ENCODE data around the gene RASAL2.

The RASAL2 gene

DNA sequence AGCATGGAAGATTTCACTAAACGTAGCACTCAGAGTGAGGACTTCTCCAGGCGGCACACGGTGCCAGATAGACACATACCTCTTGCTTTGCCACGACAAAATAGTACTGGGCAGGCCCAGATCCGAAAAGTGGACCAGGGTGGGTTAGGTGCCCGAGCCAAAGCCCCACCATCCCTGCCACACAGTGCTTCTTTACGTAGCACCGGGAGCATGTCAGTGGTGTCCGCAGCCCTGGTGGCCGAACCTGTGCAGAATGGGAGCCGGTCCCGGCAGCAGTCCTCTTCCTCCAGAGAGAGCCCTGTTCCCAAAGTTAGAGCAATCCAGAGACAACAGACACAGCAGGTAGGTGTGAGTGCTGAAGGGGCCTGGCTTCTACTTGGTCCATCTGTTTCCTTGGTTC is 364.3 kb downstream of the RASAL2 start:
- no peak for DNase-seq (ENCODE audit: low spot score)

DNA sequence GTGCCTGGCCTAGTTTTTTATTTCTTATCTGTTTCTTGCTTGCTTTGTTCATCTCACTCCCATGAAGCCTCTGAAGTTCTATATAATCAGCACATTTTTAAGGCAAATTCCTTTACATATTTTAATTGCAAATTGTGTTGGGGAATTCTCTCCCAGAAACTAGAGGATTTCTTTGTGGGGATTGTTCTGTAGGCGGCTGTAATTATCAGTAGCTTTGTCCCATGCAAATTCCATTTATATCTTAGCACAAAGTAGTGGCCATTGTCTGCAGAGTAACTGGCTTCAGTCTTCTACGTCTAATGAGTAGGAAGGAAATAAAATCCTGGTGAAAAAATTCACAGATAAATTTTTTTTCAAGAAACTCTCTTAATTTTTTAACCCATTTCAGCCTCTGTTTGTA is 367.2 kb downstream of the RASAL2 start:
- no peak for DNase-seq (ENCODE audit: low spot score)

DNA sequence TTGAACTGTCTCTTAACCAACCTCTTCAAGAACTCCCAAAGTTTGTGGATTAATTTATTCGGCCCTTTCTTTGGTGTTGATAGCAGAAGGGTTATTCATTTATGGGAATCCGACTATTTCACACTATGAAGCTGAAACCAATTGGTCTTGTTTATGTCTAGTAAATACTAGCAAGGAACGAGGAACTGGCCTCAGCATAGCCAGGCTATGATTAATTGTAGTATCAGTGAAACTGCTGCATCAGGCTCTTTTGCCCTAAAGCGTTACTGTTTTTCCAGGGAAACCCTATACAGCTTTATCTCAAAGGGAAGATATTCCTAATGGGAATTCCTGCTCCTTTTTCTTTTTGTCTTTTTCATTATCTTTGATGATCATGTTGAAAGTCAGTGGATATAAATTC is 367.8 kb downstream of the RASAL2 start:
- DNase-seq (ENCODE audit: low spot score): no peak

DNA sequence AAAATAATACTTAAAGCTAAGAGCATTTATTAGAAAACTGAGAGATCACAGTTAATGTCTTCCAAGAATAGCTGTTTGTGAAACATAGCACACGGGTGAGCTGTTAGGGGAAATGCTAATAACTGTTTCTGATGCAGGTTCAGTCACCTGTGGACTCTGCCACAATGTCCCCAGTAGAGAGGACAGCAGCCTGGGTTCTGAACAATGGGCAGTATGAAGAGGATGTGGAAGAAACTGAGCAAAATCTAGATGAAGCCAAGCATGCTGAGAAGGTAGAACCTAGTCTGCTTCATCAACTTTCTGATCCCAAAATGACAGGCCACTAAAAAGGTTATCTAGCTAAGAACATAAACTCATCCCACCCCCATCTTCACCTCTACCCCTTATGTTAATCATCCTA is 370.2 kb downstream of the RASAL2 start:
- DNase-seq (ENCODE audit: low spot score): no peak

DNA sequence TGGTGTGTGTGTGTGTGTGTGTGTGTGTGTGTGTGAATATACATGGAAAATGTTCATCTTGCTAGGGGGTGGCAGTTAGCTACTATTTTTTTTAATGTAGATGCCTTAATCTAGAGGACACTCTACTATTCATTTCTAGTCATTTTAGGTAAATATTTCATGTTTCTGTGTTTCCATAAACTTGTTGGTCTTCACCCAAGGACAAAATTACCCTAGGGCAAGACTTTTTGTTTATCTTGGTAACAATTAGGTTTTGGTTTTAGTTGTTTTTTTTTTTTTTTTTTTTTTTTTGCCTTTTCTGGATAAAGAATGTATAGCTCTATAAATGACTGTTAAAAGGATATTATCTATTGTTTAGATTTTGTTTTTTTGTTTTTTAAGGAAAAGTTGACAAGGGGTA is 370.7 kb downstream of the RASAL2 start:
- no peak for DNase-seq (ENCODE audit: low spot score)

- DNase-seq (ENCODE audit: low spot score): no peak
Measured at GRCh38 chr1:178465011-178465410, 371.1 kb downstream of the RASAL2 start.

DNA sequence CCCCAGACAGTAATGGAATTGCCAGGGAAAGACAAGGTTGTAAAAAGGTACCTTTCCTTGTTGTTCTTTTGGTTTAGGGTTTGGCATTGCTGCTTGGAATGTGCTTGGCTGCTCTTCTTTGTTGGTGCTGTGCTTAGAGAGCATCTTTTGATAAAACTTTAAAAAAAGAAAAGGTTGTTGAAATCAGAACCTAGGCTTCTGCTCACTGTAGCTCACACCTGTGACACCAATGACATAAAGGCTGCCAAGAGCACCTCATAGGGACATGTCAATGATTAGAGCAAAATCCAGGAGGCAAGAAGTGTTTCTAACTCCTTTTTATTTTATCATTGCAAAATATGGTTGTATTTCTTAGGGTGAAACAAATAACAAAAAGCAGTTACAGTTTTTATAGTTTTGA is 373.9 kb downstream of the RASAL2 start:
- no peak for DNase-seq (ENCODE audit: low spot score)

GRCh38 chr1:178470411-178470960 is 376.6 kb downstream of the RASAL2 start:
- DNase-seq (ENCODE audit: low spot score): no peak

- DNase-seq (ENCODE audit: low spot score): no peak
Measured at GRCh38 chr1:178472531-178472930, 378.6 kb downstream of the RASAL2 start.

GRCh38 chr1:178477373-178477772 is 383.5 kb downstream of the RASAL2 start:
- no peak for DNase-seq (ENCODE audit: low spot score)

DNA sequence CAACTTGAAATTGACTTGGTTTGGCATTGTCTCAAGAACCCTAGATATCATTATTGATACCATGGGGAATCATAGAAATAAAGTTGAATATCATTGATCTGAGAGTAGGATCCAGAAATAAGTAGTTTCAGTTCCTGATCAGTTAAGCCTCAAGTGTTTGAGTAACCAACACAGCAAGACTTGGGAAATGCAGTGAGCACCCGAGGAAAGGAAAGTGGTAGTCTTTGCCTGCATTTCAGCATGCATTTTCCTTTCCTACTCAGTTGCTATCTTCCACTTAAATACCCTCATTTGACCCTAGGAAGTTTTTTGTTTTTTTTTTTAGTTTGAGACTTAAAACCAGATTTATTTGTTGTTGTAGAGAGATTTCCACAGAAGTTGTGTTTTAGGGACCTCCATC is 383.9 kb downstream of the RASAL2 start:
- no peak for DNase-seq (ENCODE audit: low spot score)

DNA sequence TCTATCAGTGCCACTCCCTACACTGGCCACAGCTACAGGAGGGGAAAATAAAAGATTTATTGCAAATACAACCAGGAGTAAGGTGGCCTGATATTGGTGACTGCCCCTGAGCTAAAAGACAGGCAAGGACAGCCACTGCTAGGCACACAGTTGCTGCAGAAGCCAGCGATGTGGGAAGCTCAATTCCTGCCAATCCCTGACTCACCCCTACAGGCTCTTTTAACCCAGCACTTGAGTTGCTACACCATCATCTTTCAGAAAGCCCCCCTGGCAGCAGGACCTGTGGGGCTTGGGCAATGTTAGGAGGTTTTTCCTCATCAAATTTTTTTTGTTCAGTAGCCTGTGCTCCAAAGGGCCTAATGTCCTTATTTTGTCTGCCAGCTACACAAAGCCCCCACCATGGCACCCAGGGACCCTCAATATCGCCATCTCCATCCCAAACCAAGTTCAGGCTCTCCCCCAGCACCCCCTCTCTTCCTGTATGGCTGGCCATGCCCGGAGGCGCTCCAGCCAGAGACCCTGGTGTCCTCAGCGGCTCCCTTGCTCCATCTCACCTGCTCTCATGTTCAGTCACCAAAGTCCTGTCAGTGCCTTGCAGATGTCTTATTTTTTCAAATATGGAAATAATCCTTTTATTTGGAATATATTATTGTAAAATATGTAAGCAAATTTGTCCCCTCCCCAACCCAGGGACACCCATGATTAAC is 389.5 kb downstream of the RASAL2 start:
- DNase-seq (ENCODE audit: low spot score): no peak

- peak; percentile 14 for DNase-seq (ENCODE audit: low spot score)
Measured at GRCh38 chr1:178484698-178485225, 390.9 kb downstream of the RASAL2 start.

DNA sequence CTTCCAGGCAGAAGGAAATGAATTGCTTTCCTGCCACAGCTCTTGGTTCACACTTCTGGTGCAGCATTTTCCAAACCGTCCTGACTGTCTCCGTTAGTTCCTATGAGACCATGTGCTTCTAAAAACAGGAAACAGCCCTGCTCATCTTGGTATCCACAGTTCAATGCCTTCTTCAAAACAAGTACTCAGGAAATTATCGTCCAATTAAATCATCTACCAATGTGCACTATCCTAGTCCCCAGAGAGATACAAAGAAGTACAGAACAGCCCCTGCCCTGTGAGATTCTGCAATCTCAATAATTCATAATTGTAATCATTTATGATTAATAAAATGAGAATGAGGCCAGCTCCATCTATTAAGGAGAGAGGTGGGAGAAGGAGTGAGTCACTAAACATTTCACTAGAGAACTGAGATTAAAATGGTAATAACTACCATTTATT is 391.7 kb downstream of the RASAL2 start:
- DNase-seq (ENCODE audit: low spot score): peak; percentile 31

DNA sequence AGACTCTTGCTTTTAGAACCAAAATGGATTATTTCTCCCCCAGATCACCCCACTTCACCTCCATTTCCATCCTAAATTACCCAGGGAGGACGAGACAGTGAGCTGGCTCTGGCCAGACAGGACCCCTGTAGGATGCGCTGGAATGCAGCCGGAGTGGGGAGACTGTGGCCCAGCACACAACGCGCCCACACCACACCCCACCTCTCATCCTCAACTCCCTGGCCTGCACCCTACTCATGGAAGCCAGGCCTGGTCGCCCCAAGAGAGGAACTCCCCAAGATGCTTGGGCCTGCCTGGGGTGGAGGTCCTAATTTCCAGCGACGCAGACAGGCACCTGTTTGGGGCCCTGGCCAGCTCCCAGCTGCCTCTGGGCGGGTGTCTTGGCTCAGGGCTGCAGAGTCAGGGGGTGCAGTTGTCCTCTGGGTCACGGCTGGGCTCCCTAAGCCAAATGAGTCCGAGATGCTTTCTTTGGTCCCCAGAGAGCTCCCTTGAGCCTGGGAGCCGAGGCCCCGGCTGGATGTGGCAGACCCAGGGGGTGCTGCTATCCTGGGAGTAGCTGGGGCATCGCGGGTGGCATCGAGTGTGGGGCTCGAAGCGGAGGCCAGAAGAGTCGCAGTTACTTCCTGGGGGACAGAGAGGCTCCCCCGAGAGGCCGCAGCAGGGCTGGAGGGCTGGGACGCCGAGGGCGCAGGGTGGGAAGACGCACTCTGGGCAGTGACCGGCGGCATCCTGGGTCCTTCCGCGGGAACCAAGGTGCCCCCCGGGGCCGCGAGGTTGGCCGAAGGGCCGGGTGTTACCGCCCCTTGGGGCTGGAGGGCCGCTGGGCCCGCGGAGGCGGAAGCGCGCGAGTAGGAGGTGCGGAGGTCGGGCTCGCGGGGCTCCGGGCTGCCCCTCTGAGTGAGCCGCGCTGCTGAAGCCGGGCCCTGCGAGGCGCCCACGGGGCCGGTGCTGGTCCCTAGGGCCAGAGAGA is 392.5 kb downstream of the RASAL2 start:
- DNase-seq (ENCODE audit: low spot score): no peak

- no peak for DNase-seq (ENCODE audit: low spot score)
Measured at GRCh38 chr1:178487070-178487615, 393.2 kb downstream of the RASAL2 start.

GRCh38 chr1:178488393-178488792 is 394.5 kb downstream of the RASAL2 start:
- DNase-seq (ENCODE audit: low spot score): no peak

DNA sequence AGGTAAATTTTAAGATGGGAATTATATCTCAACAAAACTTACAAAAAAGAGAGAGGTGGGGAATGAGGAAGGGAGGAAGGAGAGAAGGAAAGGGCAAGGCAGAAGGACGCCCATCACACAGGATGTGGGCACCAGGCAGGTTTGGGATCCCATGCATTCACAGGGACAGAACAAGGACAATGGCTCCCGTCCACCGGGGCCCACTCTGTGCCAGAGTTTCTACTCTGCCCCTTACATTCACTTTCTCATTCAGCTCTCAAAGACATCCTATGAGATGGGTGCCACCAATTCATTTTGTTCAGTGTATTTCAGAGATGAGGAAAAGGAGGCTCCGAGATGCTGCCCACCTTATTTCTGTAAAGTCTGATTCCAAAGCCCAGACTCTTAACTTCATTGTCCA is 395.5 kb downstream of the RASAL2 start:
- no peak for DNase-seq (ENCODE audit: low spot score)

DNA sequence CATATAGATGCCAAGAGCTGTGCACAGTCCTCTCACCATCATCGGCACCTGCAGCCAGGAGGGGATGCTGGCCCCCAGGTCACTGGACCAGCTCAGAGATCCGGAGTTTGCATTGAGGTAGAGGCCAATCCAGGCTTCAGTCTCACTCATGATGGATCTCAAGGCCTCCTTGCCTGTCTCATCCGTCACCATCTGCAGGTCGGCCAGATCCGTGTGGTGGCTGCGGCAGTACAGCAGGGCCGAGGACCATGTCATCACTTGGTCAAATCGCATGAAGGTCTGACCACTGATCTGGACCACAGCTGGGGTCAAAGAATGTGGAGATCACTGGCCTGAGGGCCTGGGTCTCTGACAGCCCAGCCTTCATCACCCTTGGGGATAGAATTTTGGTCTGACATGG is 396.2 kb downstream of the RASAL2 start:
- DNase-seq (ENCODE audit: low spot score): no peak

DNA sequence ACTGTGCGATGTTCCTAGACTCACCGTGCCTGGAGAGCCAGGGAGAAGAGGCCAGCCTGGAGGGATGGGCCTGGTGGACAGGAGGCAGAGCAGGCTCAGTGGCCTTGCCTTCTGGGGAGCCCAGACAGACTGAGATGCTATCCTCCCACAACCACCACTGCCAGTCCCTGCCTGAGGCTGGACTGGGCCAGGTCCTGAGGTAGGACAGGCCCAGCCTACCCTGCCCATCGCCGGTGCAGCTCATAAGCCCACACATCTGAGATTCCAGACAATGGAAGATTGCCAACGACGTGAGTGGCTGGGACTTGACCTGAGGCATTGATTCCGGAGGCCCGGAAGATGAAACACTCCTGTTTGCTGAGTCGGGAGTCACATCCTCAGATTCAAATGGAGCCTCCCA is 397.1 kb downstream of the RASAL2 start:
- no peak for DNase-seq (ENCODE audit: low spot score)

DNA sequence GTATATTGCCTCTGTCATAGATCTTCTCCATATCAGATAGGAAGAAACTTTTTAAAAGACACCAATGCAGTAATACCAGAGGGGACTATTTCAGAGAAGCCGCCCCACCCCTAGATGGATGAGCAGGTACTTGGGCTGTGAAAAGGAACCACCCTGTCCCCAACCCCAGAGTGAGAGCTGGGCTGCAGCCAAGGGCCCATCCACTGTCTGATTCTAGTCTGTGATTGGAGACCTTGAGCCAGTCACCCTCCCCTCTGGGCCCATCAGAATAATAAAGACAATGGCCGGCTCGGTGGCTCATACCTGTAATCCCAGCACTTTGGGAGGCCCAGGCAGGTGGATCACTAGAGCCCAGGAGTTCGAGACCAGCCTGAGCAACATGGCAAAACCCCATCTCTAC is 397.8 kb downstream of the RASAL2 start:
- DNase-seq (ENCODE audit: low spot score): no peak

DNA sequence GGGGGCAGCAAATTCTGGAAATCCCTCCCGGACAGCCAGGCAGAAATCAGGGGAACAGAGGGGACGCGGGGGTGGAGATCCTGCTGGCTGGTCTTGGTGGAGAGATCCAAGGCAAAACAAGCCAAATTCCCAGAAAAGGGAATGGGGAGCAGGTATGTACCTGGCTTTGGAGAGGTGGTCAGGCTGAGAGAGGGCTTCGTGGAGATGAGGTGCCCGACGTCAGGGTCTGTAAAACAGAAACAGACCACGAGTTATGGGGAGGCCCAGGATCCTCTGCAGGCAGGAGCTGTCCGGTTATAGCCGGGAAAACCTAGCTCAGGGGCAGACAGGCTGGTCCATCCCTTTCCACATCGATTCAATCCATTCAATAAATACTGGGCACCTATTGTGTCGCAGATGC is 398.4 kb downstream of the RASAL2 start:
- no peak for DNase-seq (ENCODE audit: low spot score)

All from putamen (tissue), 1 donor.